GM12878 (cell line): ENCODE results near the gene DKKL1. TPM values are rescaled to one million over a fixed set of nuclear protein-coding genes. Genes with fewer than 3 reads are reported as not detected.
A peak's percentile ranks its signal among the peaks of the same experiment; 100 is the strongest.

Source experiments
- ATAC-seq: fragments of 200-7000 bp; cut with Tn5 transposase; 3 replicates; pipeline ENCODE4 v1.9.1; 2020; ENCODE audit warnings: mild to moderate bottlenecking, moderate library complexity
- BruUV-seq: library from RNA; stranded (reverse); fragments of 400-500 nt; replicated peaks from 2 replicates; lab custom pipeline; 2021; lab: Mats Ljungman, UMichigan
- CTCF ChIA-PET: fragments of 300-600 bp; sonication (Branson Sonifier 250); formaldehyde crosslinking; extraction: SDS; loops from one replicate; lab custom pipeline; 2021; ENCODE audit warnings: inconsistent platforms; lab: Yijun Ruan, JAX
- POLR2A ChIA-PET: fragments of 350-600 bp; formaldehyde crosslinking; extraction: SDS; loops from one replicate; lab custom pipeline; 2021; ENCODE audit warnings: inconsistent platforms; lab: Charles Lee
- RAD21 ChIA-PET: fragments of 300-600 bp; sonication (Branson Sonifier 250); formaldehyde crosslinking; loops from one replicate; lab custom pipeline; 2023; ENCODE audit warnings: antibody characterized with exemption; ENCODE audit not compliant: unreplicated experiment; lab: Charles Lee
- SMC1A ChIA-PET: fragments of 300-600 bp; sonication (Branson Sonifier 250); formaldehyde crosslinking; loops from one replicate; lab custom pipeline; 2023; ENCODE audit not compliant: unreplicated experiment, uncharacterized antibody; lab: Charles Lee
- DNase-seq: peaks from one replicate; pipeline ENCODE4 v3.0.0-alpha.2; 2011; ENCODE audit warnings: low read depth, low spot score
- FAIRE-seq: peaks from 3 replicates; lab custom pipeline; 2011; peaks lifted over from hg19 to GRCh38; lab: Jason Lieb, UNC
- H2AFZ ChIP-seq: 2 replicates; pipeline ENCODE4 v1.6.0; 2011; ENCODE audit warnings: low read depth, low read length, control low read depth; ENCODE audit not compliant: control insufficient read depth
- H3K27ac ChIP-seq: 2 replicates; pipeline ENCODE4 v1.5.1; 2011; ENCODE audit warnings: control low read depth; ENCODE audit not compliant: control insufficient read depth, insufficient read depth
- H3K27me3 ChIP-seq, 2 experiments: replicated peaks in 1 of 2; 2 replicates each; pipeline versions ENCODE4 v1.6.0 to v1.6.1; 2011; ENCODE audit warnings: low read length in 1 of 2; ENCODE audit not compliant: control insufficient read depth in 2 of 2, insufficient read depth in 2 of 2
- H3K36me3 ChIP-seq, 2 experiments: 2 replicates each; pipeline ENCODE4 v1.5.1; 2011; ENCODE audit warnings: low read length in 1 of 2; ENCODE audit not compliant: control insufficient read depth in 2 of 2, insufficient read depth in 2 of 2
- H3K4me1 ChIP-seq: 2 replicates; pipeline ENCODE4 v1.6.1; 2011; ENCODE audit warnings: mild to moderate bottlenecking, low read length, moderate library complexity, mixed read lengths; ENCODE audit not compliant: control insufficient read depth, insufficient read depth
- H3K4me2 ChIP-seq: 2 replicates; pipeline ENCODE4 v1.6.0; 2011; ENCODE audit warnings: control low read depth; ENCODE audit not compliant: control insufficient read depth, insufficient read depth
- H3K4me3 ChIP-seq: fragments of 200-600 bp; sonication (generic); 2 replicates; pipeline ENCODE4 v1.5.1; 2016
- H3K79me2 ChIP-seq: 2 replicates; pipeline ENCODE4 v1.6.0; 2011; ENCODE audit warnings: low read length; ENCODE audit not compliant: control insufficient read depth, insufficient read depth
- H3K9ac ChIP-seq: 2 replicates; pipeline ENCODE4 v1.8.0; 2011; ENCODE audit warnings: low read length, control low read depth, mixed read lengths; ENCODE audit not compliant: control insufficient read depth, insufficient read depth
- H3K9me3 ChIP-seq: replicated peaks from 3 replicates; pipeline ENCODE4 v1.5.1; 2011; ENCODE audit warnings: mild to moderate bottlenecking, low read length; ENCODE audit not compliant: control insufficient read depth, insufficient read depth
- H4K20me1 ChIP-seq: 2 replicates; pipeline ENCODE4 v1.6.0; 2011; ENCODE audit not compliant: control insufficient read depth, insufficient read depth
- ASH2L ChIP-seq: fragments of 300-600, 200-600 bp; sonication (generic); IDR thresholded peaks from 2 replicates; pipeline ENCODE4 v1.6.1; 2017; ENCODE audit warnings: low read depth, mild to moderate bottlenecking, borderline replicate concordance
- GATAD2B ChIP-seq: fragments of 450-650 bp; conservative IDR thresholded peaks from 2 replicates; pipeline ENCODE4 v1.6.1; 2017; ENCODE audit warnings: low read depth, mild to moderate bottlenecking, moderate library complexity
- LARP7 ChIP-seq: fragments of 450-650 bp; IDR thresholded peaks from 2 replicates; pipeline ENCODE4 v1.6.1; 2017; ENCODE audit warnings: mild to moderate bottlenecking
- NR2F1 ChIP-seq: fragments of 450-650 bp; conservative IDR thresholded peaks from 2 replicates; pipeline ENCODE4 v1.6.1; 2017; ENCODE audit warnings: mild to moderate bottlenecking
- WGBS: methylation state at CpG from one replicate; pipeline ENCODE4 v1.1.6; 2016; ENCODE audit warnings: low lambda C conversion rate; ENCODE audit not compliant: insufficient replicate concordance, insufficient coverage; ENCODE audit errors: missing lambda C conversion rate; 5-methylcytosine and 5-hydroxymethylcytosine counted together
- in situ Hi-C: fragments of 300-500 bp; cut with MboI; formaldehyde crosslinking; loops from 9 replicates; pipeline ENCODE4 v1.14.3; 2018; ENCODE audit warnings: mixed read lengths
- intact Hi-C: fragments of 100-400 bp; cut with micrococcal nuclease; formaldehyde crosslinking; loops from one replicate; pipeline ENCODE4 v1.14.2; 2022; ENCODE audit not compliant: unreplicated experiment
- polyA plus RNA-seq, 11 experiments: library from polyadenylated mRNA; depleted of rRNA in 4 of 11; unstranded in 6 of 11; stranded (reverse) in 5 of 11; fragments of >200 nt; fragmentation: Nextera tagmentation in 4 of 11; fragmentation: Illumina TruSeq in 1 of 11; extraction: Ambion mirVana in 4 of 11; extraction: Trizol in 1 of 11; gene quantifications; 1 replicate in 1 of 11; 2 replicates in 10 of 11; pipeline versions ENCODE4 v1.2.1 to v1.2.3, GENCODE V29; 2011 to 2016; ENCODE audit warnings: inconsistent platforms in 2 of 11, missing spikeins in 2 of 11, low read depth in 1 of 11
- total RNA-seq, 4 experiments: library from RNA; depleted of rRNA in 3 of 4; stranded (reverse); fragments of >200 nt in 3 of 4; fragmentation: Illumina TruSeq in 1 of 4; extraction: Trizol in 1 of 4; gene quantifications; 2 replicates each; pipeline versions ENCODE4 v1.2.1 to v1.2.3, GENCODE V29; 2013 to 2021

DKKL1 gene
- total and polyA plus RNA-seq, 10 of the 15 experiments (the other 5 are each of a cell fraction or from before 2014, with no cell fraction given): not detected

DNA sequence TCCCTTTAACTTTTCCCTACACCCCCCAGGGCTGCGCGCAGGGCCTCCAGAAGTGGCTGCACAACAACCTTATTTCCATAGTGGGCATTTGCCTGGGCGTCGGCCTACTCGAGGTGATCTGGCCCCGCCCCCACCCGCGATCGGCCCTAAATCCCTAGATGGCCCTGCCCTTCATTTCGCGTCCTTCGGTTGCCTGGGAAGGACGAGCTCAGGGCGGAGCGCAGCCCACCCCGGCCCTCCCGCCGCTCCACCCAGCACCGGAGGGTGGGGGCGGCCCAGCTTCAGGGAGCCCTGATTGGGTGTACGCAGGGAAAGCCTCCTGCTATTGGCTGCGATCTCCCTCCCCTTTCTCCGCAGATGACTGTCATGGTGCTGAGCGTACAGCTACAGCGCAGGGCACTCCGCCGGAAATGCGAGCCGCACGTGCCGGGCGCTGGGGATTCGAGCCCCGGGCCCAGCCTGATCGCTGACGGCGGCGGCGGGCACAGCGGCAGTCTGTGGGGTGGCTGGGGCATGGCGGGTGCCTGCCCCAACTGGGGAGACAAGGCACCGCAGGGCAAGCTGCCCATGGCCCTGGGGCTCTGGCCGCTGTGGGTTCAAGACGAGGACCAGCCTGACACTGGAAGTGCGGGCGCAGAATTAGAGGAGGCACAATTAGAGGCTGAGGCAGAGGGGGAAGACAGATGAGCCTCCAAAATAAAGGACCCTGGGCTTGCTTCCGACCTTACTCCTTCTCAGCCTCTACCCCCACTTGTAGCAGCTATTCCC lies 24.2 kb upstream of the DKKL1 start:
- no peak overlapping the region for H3K9ac ChIP-seq
- no peaks in the 10 kb centered on the region for H3K9me3 ChIP-seq
- H3K4me1 ChIP-seq: peaks cover 33% of the 10 kb centered on the region
- peak overlapping the region; percentile 20; the same call in 1 of the 2 replicates for H3K4me3 ChIP-seq
- no peak overlapping the region for H2AFZ ChIP-seq
- peaks cover 0 to 3% of the 10 kb centered on the region in 2 experiments; a peak in 1 of 4 replicates for H3K36me3 ChIP-seq
- no peak for TF ChIP-seq NR2F1
- no peak for TF ChIP-seq LARP7
- no peak for TF ChIP-seq ASH2L
- TF ChIP-seq GATAD2B: 0 out of 2 replicates have a peak, but pooled peaks have one; percentile 29
- FAIRE-seq (no peak), ATAC-seq (no peak), DNase-seq (no peak)
- ChIA-PET SMC1A (interaction anchor here (1.0 to 3.2 kb wide), 5 partner anchors 8 to 131 kb away, joined by 3 to 13 read pairs (median 6); no protein-coding TSS in a partner anchor), POLR2A (interaction anchor here (0.6 to 3.0 kb wide), 5 partner anchors 10 to 113 kb away, joined by 3 to 44 read pairs (median 6); partner anchors contain the start of gene PIH1D1), CTCF (interaction anchor here (0.6 to 3.0 kb wide), 6 partner anchors 9 to 134 kb away, joined by 3 to 17 read pairs (median 6); partner anchors contain the start of gene FLT3LG), RAD21 (interaction anchor here (1.0 to 2.8 kb wide), 6 partner anchors 8 to 130 kb away, joined by 3 to 15 read pairs (median 6); no protein-coding TSS in a partner anchor)
- peak overlapping the region; percentile 71 for H3K4me2 ChIP-seq
- in situ Hi-C loops (no loop called here), intact Hi-C loops (loop anchor here (1.0 kb wide), 1 partner anchor 104 kb away; no protein-coding TSS in a partner anchor)
- H4K20me1 ChIP-seq: no peaks in the 10 kb centered on the region
- 68% methylated on average over 37 of the region's 47 CpGs for WGBS
- H3K27ac ChIP-seq: no peak overlapping the region
- no peaks in the 10 kb centered on the region for H3K27me3 ChIP-seq
- no TSS peak for BruUV-seq
- peaks cover 37% of the 10 kb centered on the region for H3K79me2 ChIP-seq
